A204.1 (cell line): ENCODE results near the gene LRRIQ1.
"Not testable (repeated sequence)": the region's sequence is repeated elsewhere in the genome, so short reads cannot be mapped to it uniquely, and the experiment has no call there.

ENCODE experiments used
- FAIRE-seq: peaks from 2 replicates; lab custom pipeline; 2012; peaks lifted over from hg19 to GRCh38; lab: Jason Lieb, UNC

LRRIQ1 gene

DNA sequence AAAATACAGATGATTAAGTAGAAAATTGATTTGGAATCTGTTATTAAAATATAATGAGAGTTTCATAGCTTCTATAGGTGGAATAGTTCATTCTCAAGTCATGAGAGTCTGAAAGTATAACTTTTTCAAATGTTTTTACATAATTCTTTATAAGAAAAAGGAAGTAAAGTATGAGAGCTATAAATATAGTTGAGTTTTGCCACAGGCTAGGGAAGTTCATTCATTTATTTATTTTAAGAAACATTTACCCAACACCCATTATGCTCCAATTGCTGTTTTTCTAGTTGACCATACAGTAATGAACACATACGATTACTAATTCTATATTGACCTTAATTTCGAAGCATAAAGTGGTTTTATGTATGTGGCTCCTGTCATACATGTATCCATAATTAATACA, 24.8 kb downstream of the LRRIQ1 start:
- no peak for FAIRE-seq

DNA sequence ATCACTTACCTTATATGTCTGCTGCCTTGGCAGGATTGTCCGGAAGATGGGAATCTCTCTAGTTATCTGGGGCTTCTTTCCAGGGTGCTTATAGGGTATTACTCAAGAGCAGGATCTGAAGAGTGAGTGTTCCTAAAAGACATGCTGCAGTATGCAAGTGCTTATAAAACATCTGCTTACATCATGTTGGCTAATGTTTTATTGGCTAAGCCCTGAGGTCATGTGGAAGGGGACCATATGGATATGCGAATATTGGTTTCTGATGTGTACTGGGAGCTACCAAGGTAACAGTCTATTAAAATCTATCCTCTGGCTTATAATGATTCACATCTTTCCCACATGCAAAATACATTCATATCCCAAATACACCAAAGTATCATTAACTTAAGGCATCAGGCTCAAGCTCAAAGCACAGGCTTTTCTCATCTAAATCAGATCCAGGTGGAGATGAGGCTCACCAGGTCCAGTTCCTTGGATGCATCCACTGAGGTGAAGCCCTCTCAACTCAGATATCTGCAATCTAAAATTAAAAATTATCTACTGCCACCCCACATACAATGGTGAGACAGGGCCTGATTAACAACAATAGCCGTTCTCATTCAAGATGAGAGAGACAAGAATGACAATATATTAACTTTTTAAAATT, 29.8 kb downstream of the LRRIQ1 start:
- FAIRE-seq = no peak

DNA sequence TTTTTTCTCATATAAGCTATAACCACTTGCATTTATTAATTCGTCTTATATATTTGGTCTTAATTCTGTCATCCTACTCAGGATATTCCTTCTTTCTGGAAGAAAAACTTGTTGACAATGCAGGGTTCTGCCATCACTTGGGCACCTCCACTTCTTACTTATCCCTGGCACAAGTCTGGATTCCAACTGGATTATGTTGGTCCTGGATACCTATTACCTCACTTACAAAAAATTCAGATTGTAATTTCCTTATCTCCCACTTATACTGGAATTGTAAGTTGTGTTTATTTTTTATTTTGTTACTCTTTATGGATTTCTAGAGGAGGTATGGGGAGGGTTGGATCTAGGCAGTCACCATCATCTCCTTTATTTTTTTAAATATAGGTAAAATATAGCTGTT, 36.7 kb downstream of the LRRIQ1 start:
- no peak for FAIRE-seq

DNA sequence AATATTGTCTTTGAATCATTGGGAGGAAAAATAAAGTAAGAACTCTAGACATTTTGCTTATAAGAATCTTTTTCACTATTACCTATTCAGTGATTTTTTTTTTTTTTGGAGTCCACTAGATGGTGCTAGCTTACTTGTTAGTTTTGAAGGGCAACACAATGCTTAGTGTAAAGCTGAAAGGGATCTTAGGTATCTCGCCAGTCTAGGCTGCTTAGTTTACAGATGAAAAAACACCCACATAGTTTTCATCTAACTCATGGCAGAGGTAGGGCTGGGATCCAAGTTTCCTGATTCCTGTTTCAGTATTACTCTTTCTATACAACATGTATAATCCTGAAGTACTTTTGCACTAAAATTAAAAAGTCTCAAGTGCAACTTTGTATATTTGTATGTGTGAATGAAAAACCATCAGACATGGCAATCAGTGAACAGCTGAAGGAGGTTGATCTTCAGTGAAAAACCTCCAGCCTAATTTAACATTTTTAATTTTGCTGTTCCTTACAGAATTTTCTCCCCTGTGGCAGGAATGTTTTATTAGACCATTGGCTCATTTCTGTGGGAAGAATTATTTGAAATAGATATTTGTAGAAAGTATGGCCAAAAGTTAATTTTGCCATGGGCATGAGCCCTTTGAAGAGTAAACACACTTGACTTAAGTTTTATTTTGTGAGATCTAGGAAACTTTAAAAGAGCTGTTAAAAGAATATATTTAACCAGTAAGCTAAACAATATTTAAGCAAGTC, 40.7 kb downstream of the LRRIQ1 start:
- FAIRE-seq = peak; percentile 74

DNA sequence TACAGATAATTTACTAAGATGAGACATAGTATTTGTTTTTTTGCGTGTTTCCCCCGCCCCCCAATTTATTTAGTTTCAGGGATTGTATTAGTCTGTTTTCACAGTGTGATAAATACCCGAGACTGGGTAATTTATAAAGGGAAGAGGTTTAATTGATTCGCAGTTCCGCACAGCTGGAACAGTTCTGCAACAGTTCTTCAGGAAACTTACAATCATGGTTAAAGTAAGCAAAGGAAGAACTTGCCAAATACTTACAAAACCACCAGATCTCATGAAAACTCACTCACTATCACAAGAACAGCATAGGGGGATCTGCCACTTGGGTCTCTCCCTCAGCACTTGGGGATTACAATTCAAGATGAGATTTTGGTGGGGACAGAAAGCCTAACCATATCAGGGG, 48.9 kb downstream of the LRRIQ1 start:
- FAIRE-seq = no peak

DNA sequence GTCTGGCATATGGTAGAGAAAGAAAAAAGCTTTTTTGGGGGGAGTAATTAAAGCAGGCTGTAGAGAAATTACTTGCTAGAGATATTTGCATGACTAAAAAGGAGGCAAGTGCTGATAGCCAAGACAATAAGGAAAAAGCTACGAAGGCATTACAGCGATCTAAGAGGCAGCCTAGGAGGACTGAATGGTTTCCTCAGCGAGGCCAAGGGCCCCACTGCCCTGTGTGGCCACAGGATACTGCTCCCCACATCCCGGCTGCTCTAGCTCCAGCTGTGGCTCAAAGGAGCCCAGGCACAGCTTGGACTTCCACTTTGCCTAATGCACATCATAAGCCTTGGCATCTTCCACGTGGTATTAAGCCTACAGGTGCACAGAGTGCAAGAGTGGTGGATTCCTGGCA, 53.6 kb downstream of the LRRIQ1 start:
- no peak for FAIRE-seq

DNA sequence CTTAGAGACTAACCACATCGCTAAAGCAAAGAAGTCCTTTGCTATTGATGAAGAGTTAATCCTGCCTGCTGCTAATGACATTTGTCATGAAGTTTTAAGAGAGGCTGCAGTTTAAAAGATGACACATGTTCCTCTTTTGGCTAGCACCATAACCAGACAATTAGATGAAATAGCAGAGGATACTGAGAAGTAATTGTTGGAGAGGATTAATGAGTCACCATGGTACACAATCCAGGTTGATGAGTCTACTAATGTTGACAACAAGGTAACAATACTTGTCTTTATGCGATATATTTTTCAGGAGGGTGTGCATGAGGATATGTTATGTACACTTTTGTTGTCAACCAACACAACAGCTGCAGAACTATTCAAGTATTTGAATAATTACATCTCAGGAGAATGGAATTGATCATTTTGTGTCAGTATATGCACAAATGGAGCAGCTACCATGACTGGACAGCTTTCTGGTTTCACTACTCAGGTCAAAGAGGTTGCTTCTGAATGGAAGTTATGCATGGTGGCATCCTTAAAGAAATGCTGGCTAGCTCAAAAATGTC, 56.7 kb downstream of the LRRIQ1 start:
- no peak for FAIRE-seq

DNA sequence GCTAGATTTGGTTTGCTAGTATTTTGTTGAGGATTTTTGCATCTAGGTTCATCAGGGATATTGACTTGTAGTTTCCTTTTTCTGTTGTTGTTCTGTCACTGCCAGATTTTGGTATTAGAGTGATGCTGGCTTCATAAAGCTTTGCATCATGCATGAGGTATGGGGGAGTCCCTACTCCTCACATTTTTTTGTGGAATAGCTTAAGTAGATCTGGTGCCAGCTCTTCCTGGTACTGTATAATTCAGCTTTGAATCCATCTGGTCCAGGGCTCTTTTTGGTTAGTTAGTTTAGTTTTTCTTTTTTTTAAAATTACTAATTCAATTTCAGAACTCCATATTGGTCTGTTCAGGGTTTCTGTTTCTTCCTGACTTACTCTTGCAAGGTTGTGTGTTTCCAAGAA, 59.4 kb downstream of the LRRIQ1 start:
- no peak for FAIRE-seq

DNA sequence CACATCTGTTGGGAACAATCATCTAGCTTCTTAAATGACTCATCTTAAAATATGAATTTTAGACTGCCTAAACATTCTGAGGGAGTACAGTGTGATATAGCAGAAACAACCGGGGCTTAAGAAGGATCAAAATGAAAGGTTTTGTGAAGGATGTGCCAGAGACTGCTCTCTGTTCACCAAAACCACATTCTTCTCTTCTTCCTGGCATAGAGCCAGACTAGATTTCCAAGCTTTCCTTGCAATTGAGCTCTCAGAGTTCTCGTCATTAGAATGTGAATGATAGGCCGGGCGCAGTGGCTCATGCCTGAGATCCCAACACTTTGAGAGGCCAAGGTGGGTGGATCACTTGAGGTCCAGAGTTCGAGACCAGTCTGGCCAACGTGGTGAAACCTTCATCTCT, 94.5 kb downstream of the LRRIQ1 start:
- FAIRE-seq = no peak

DNA sequence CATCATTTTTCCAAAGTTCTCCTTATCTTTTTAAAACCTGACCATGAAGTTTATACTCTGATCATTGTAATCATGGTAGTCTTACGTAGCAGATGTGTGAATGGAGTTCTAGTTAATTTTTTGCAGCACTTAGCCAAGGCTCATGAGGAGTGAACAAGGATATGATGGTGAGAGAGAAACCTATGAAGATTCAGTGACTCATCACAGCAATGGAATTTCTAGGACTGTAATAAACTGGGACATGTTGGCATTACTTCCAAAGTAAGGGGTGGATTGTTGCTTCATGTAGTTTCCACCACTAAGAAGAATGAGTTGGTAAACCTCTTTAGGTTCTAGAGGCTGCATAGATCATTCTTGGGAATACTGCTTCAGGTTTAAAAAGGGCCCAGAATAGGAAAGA, 102.7 kb downstream of the LRRIQ1 start:
- FAIRE-seq = no peak

DNA sequence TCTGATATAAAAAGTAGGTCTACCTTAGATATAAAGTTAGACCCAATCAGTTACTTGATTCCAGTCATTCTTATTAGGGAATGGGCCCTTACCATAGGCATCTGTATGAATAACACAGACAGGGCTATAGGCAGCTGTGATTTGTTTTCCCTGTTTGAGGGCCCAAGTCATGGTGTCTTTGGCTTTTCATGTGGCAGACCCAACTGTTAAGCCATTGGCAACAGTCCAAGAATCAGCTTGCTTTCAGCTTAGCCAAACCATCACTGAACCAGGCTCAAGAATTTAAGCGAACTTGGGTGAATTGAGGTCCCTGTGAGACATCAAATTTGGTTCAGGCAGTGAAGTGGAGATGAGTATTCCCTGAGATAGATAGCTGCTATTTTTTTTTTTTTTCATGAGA, 111.2 kb downstream of the LRRIQ1 start:
- no peak for FAIRE-seq

DNA sequence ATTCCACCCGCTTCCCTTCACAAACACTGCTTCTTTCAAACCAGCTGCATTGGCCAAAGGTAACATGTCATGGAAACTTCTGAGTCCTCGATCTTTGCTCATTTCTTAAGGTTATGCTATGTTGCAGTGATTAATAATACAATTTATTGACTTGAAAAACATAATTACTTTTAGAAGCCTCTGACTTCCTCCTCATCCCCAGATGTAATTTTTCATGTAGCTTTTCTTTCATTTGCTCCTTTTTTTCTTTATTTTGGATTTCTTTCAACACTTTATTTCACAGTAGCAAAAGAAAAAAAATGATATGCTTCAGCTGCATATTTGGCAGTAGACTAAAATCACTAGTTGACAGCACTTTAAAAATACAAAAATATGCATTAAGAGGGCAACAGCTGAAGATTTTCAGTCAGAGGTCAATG, 116.2 kb downstream of the LRRIQ1 start:
- FAIRE-seq = no peak

DNA sequence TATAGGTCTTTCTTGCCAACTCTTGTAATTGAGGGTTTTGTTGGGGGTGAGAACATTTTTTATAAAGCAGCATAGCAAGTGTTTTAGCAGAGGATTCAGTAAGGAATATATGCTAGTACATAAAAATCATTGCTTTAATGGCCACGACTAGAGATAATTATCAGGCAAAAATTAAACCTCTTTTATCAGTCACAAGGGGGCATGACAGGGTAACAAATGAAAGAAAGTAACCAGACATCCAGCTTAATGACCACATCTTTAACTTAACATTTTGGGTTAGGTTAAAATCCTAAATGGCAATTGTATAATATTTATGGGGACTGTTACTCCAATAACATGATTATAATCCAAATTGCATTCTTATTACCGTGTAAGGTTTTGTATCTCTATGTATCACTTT, 119.6 kb downstream of the LRRIQ1 start:
- no peak for FAIRE-seq

DNA sequence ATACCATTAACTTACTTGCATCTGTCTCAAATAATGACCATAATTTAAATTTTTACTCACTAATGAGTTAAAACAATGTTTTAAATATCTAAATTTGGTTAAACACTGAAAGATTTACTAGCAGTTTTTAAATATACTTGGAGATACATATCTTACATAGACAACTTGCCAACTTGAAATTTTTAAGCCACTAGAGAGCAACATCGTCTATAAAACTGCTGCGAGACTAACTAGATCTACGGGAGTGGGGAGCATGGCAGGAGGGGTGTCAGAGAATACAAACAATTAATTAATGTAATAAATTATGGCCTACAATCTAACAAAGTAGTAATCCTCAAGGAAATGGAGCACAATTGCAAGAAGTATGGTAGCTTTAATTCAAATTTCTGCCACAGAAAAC, 120.4 kb downstream of the LRRIQ1 start:
- no peak for FAIRE-seq

DNA sequence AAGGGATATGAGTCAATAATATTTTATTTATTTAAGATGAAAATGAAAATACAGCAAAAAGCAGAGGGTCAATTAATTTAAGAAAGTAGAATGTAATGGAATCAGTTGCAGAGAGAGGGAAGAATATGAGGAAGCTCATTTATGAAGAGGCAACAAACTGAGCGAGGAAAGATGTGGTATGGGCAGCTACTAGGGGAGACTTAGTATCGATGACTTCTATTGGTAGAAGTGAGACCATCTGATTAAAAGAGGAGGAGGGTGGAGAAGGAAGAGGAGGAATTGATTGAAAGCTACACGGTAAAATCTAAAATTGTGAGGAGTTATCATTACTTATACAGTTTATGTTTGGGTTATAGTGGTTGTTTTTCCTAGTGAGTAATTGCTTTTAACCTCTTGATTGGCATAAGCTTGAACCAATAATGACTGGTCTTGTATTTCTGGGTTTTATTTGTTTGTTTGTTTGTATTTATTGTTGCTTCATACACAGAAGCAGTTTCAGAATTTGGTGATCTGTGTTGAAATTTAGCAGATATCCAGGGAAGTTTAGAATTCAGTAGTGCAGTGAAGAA, 121.0 kb downstream of the LRRIQ1 start:
- FAIRE-seq = no peak

DNA sequence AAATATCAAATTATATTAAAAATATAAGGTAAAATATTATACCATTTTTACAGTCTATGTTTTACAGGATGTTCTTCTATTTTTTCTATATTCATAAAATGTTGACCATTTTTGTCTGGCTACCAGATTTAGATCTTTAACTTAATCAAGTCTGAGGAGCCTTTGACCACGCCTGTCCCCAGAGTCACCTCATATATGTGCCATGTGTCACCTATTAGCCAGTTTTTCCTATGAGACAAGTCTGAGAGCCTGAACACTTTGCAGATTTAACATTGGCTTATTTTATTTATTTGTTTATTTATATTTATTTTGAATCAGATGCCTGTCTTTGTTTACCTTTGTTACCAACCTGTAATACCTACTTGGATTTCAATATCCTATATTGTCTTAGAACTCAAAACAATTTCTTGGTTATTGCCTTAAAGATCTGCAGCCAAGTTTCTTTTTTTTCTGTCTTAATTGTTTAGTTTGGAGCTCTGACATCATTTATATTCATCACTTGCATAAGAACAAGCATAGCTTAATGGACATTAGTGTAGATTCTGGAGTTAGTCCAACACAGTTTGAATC, 127.7 kb downstream of the LRRIQ1 start:
- no peak for FAIRE-seq

DNA sequence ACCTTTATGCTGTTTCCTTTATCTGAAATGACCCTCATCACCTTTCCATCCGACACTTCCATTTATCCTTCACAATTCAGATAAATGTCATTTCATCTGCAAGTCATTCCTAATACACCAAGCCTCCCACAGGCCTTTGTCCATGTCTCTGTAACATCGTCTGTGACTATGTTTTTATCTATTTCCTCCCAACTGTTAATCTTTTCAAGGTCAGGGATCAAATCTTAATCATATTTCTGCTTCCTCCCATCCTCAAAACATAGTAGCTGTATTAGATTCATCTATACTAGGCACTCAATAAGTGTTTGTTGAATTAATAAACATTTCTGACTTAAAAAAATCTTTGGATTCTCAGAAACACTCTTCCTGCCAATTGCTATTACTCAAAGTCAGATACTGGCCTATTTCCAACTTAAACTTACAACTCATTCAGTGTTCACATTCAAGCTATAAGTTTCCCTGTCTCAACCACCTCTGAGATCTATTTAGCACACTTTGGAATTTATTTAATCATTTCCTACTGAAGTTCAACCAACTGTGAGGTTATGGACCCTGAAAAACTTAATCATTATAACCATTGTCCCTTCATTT, 143.6 kb downstream of the LRRIQ1 start:
- FAIRE-seq = no peak

DNA sequence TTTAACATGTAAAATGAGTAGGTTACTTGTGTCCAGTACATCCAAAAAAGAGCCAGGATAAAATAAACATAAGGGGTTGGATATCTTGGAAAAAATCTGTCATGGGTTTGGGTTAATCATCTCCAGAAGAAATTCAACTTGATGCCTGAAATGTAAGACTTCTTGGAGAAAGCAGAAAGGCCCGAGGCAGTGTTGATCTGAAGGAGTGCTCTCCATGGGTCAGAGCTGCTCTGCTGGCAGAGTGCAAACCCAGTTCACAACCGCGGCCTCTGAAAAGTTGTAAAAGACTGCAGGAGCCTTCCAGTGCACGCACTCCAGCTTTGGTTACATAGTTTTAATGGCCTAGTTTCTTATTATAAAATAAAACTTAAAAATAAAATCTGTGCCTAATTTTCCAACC, 146.5 kb downstream of the LRRIQ1 start:
- FAIRE-seq = no peak

DNA sequence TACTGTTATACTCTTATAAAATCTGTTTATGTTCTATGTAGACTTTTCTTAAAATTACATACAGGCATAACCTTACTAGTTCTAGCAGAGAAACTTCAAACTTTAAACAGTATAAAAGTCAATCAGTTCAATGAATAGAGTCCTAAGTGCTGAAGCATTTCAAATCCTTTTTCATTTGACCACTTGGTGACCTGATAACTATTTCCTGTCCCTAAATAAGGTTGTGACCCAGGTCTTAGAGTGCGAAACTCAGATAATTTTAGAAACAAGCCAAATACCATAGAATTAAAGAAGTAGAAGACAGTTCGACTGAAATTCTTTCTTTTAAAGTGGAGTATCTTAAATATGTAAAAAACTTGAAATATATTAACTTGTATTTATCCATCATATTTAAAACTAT, 147.7 kb downstream of the LRRIQ1 start:
- no peak for FAIRE-seq

DNA sequence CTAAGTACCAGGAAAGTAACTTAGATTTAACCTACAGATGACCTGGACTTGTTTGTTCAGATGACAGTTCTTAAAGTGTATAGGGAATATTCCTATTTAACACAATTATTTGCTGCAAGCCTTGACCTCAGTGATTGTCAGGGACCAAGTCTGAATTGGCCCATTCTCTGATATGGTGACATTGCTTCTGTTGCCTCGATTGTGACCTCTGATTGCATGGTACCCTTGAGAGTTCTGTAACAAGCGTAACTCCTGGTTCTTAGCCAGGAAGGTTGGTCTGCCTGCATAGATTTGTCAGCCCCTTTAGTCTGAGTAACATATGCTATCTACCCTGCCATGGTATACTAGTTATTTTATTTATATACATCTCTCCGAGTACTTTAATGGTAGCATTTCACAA, 150.1 kb downstream of the LRRIQ1 start:
- FAIRE-seq = no peak

DNA sequence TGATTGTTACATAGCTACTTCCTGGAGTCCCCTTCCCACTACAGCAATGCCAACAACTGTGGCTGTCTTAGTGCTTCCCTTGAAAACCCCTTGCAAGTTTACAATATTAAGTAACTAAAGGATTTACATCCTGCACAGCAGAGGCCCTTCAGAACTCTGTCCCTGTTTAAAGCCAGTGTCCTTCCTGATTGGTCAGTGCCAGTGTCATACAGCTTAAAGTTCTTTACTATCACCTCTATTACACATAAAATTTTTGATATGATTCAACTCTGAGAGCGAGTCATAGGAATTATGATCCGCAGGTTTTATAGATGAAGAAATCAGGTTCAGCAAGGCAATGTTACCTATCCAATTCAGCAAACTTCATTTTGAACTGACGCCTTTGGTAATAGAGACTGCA, 152.5 kb downstream of the LRRIQ1 start:
- no peak for FAIRE-seq

DNA sequence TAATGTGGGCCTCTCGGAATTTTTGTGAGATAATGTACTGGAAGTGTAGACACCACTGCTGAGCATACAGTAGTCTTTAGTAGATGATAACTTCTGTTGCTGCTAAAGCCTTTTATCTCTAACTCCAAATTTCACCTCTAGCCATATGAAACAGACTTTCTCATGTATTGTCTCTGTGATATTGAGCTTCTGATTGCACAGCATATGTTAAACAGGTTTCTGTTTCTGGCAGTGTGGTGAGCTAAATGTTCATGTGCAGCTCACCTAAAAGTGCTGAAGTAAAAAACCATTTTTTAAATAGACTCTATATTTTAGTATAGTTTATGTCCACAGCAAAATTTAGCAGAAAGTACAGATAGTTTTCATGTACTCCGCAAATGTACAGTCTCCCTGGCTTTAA, 154.6 kb downstream of the LRRIQ1 start:
- no peak for FAIRE-seq

DNA sequence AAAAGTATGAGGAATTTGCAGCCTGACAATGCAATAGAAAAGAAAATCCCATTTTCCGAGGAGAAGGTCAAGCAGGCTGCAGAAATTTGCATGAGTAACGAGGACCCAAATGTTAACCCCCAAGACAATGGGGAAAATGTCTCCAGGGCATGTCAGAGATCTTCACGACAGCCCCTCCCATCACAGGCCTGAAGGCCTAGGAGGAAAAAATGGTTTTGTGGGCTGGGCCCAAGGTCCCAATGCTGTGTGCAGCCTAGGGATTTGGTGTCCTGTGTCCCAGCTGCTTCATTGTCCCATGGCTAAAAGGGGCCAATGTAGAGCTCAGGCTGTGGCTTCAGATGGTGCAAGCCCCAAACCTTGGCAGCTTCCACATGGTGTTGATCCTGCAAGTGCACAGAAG, 167.7 kb downstream of the LRRIQ1 start:
- not testable (repeated sequence) for FAIRE-seq
